ENCODE results near the gene FEZF2. TPM values are rescaled to one million over a fixed set of nuclear protein-coding genes. Genes with fewer than 3 reads are reported as not detected.

The FEZF2 gene
- total and polyA plus RNA-seq, 2 of the 13 experiments (the other 11 are each of a cell fraction or from before 2014, with no cell fraction given) = not detected

DNA sequence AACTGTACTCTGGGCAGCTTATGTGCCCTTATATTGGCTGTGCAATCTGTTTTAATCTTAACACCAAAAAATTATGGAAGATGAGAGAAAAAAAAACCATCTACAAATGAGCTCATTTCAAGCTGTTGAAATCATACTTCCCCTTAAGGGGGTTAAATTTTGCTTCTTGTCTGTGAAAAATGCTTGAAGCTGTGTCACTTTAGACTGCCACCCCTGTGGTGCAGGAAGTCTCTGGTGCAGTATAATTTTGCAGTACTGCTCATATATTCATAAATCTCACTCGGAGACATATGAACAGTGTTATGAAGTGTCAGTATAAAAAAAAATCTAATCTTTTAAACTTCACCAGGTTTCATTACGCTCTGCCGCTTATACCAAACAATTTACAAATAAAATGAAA, 30.4 kb upstream of the FEZF2 start:
- no peak overlapping the region for H3K4me2 ChIP-seq (ENCODE audit: low read depth, low read length)
- H3K27me3 ChIP-seq (ENCODE audit: control insufficient read depth in 1 of 2, insufficient read depth in 2 of 2, low read length in 2 of 2) = peaks cover 1 to 27% of the 10 kb centered on the region in 2 experiments; a peak in 2 of 5 replicates
- H3K27ac ChIP-seq (ENCODE audit: extremely low read length, insufficient read depth, low read length) = no peak overlapping the region
- WGBS (ENCODE audit: low lambda C conversion rate) = 34% methylated on average over 3 of the region's 3 CpGs
- no peak overlapping the region for H3K4me3 ChIP-seq (replicated peaks in 1 of 3; ENCODE audit: insufficient read depth in 1 of 3, low read depth in 2 of 3, low read length in 3 of 3)
- no peaks in the 10 kb centered on the region for H3K9me3 ChIP-seq (ENCODE audit: low read length)
- ATAC-seq (no peak), DNase-seq (ENCODE audit: low spot score) (no peak), FAIRE-seq (no peak)
- no peaks in the 10 kb centered on the region for H3K36me3 ChIP-seq (replicated peaks in 1 of 2; ENCODE audit: control insufficient read depth in 1 of 2, insufficient read depth in 2 of 2, low read length in 2 of 2)
- in situ Hi-C loops (cut with HindIII; ENCODE audit: extremely low pct_ligation_motif_present, low pct_unique_long_range_greater_than_20kb) = no loop called here
- no peaks in the 10 kb centered on the region for H4K20me1 ChIP-seq (ENCODE audit: insufficient read depth, low read length)
- no TSS peak for BruUV-seq (replicated peaks)
- H2AFZ ChIP-seq (ENCODE audit: low read length) = no peak overlapping the region
- no peak overlapping the region for H3K9ac ChIP-seq (ENCODE audit: insufficient read depth, low read depth, low read length)
- ChIA-PET POLR2A (no interaction called here), CTCF (ENCODE audit: low intra/inter-chr PET ratio, low total read pairs) (no interaction called here)
- intact Hi-C loops (cut with micrococcal nuclease; ENCODE audit: unreplicated experiment) = no loop called here
- no peaks in the 10 kb centered on the region for H3K79me2 ChIP-seq (ENCODE audit: insufficient read depth, low read length)
- H3K4me1 ChIP-seq (ENCODE audit: insufficient read depth, low read length) = no peaks in the 10 kb centered on the region
- TF ChIP-seq FOSL1 (CRISPR knock-in tag; IDR thresholded peaks at IDR 0.05; ENCODE audit: borderline replicate concordance) (no peak), ZNF343 (CRISPR knock-in tag; IDR thresholded peaks at IDR 0.05) (no peak), ZNF660 (CRISPR knock-in tag; IDR thresholded peaks at IDR 0.05; ENCODE audit: borderline replicate concordance, low read depth) (no peak)
- TF ChIP-seq, protein P1, sequence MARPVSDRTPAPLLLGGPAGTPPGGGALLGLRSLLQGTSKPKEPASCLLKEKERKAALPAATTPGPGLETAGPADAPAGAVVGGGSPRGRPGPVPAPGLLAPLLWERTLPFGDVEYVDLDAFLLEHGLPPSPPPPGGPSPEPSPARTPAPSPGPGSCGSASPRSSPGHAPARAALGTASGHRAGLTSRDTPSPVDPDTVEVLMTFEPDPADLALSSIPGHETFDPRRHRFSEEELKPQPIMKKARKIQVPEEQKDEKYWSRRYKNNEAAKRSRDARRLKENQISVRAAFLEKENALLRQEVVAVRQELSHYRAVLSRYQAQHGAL (CRISPR knock-in tag; IDR thresholded peaks at IDR 0.05; ENCODE audit: not compliant biosample characterization) = no peak

DNA sequence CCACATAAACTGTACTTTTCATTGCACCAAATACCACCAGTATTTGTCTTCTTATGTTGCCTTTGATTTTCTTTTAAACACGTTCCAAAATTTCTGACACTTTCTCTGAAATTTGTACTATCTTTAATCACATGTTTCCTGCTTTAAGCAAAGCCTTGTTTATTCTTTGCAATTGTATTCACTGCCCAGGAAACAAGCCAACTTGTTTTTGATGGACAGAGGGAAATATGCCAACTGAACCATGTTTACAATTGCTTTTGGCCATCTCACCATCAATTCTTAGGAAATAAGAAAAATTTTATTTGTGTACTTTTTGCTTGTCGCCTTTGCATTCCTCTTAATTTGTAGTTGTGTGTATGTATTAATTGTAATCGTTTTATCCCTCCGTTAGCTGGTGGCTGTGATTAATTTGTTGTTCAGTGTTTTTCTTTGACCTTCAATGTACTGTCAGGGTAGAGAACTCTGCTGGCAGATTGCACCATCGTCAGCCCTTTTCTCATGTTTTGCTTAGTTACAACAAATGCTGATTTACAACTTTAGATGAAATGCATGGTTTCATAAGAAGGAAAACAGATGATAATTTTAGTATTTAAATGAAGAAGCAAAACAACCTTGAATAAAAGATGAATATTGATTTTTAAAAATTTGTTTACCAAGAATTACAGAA, 19.4 kb upstream of the FEZF2 start:
- WGBS (ENCODE audit: low lambda C conversion rate) = under 1% methylated on average over 5 of the region's 5 CpGs
- POLR2A ChIA-PET = no interaction called here
- TF ChIP-seq SRSF1 (optimal IDR thresholded peaks at IDR 0.05; ENCODE audit: low read depth, low read length) = no peak
- TF ChIP-seq, protein P2, sequence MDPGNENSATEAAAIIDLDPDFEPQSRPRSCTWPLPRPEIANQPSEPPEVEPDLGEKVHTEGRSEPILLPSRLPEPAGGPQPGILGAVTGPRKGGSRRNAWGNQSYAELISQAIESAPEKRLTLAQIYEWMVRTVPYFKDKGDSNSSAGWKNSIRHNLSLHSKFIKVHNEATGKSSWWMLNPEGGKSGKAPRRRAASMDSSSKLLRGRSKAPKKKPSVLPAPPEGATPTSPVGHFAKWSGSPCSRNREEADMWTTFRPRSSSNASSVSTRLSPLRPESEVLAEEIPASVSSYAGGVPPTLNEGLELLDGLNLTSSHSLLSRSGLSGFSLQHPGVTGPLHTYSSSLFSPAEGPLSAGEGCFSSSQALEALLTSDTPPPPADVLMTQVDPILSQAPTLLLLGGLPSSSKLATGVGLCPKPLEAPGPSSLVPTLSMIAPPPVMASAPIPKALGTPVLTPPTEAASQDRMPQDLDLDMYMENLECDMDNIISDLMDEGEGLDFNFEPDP (CRISPR knock-in tag; conservative IDR thresholded peaks at IDR 0.05) = no peak
- no peak for TF ChIP-seq ZSCAN21 (CRISPR knock-in tag; IDR thresholded peaks at IDR 0.05; ENCODE audit: borderline replicate concordance)
- TF ChIP-seq SOX6 (IDR thresholded peaks at IDR 0.05) = no peak
- no peak for TF ChIP-seq SOX6 (CRISPR knock-in tag; IDR thresholded peaks at IDR 0.05)
- no peak for TF ChIP-seq ZNF607 (CRISPR knock-in tag; IDR thresholded peaks at IDR 0.05; ENCODE audit: borderline replicate concordance)
- no peak for TF ChIP-seq CBX1 (IDR thresholded peaks at IDR 0.05; ENCODE audit: low read depth)
- TF ChIP-seq, protein P3, sequence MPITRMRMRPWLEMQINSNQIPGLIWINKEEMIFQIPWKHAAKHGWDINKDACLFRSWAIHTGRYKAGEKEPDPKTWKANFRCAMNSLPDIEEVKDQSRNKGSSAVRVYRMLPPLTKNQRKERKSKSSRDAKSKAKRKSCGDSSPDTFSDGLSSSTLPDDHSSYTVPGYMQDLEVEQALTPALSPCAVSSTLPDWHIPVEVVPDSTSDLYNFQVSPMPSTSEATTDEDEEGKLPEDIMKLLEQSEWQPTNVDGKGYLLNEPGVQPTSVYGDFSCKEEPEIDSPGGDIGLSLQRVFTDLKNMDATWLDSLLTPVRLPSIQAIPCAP (CRISPR knock-in tag; IDR thresholded peaks at IDR 0.05; ENCODE audit: low read depth) = no peak
- TF ChIP-seq ZNF766 (CRISPR knock-in tag; IDR thresholded peaks at IDR 0.05; ENCODE audit: borderline replicate concordance) = no peak
- no peak for TF ChIP-seq ZKSCAN8 (CRISPR knock-in tag; IDR thresholded peaks at IDR 0.05; ENCODE audit: borderline replicate concordance)
- no peak for TF ChIP-seq SNAPC2 (CRISPR knock-in tag; IDR thresholded peaks at IDR 0.05)

More for the DNA sequence above, 19.4 kb upstream of the FEZF2 start:
- Histone ChIP-seq H3K9me3 (ENCODE audit: low read length) (no peaks in the 10 kb centered on the region), H3K4me3 (replicated peaks in 1 of 3; ENCODE audit: insufficient read depth in 1 of 3, low read depth in 2 of 3, low read length in 3 of 3) (no peak overlapping the region), H2AFZ (ENCODE audit: low read length) (no peak overlapping the region), H4K20me1 (ENCODE audit: insufficient read depth, low read length) (no peaks in the 10 kb centered on the region), H3K4me1 (ENCODE audit: insufficient read depth, low read length) (no peaks in the 10 kb centered on the region), H3K4me2 (ENCODE audit: low read depth, low read length) (no peak overlapping the region), H3K27ac (ENCODE audit: extremely low read length, insufficient read depth, low read length) (no peak overlapping the region), H3K9ac (ENCODE audit: insufficient read depth, low read depth, low read length) (no peak overlapping the region), H3K79me2 (ENCODE audit: insufficient read depth, low read length) (no peaks in the 10 kb centered on the region), H3K36me3 (replicated peaks in 1 of 2; ENCODE audit: control insufficient read depth in 1 of 2, insufficient read depth in 2 of 2, low read length in 2 of 2) (no peaks in the 10 kb centered on the region), H3K27me3 (ENCODE audit: control insufficient read depth in 1 of 2, insufficient read depth in 2 of 2, low read length in 2 of 2) (peaks cover 0 to 16% of the 10 kb centered on the region in 2 experiments; a peak in 1 of 5 replicates)
- CTCF ChIA-PET (ENCODE audit: low intra/inter-chr PET ratio, low total read pairs) = no interaction called here
- intact Hi-C loops (cut with micrococcal nuclease; ENCODE audit: unreplicated experiment) = no loop called here
- BruUV-seq (replicated peaks) = no TSS peak
- ATAC-seq (no peak), FAIRE-seq (no peak), DNase-seq (ENCODE audit: low spot score) (no peak)
- in situ Hi-C loops (cut with HindIII; ENCODE audit: extremely low pct_ligation_motif_present, low pct_unique_long_range_greater_than_20kb) = no loop called here
